Measurements from ENCODE around the gene JUND.

JUND gene

GRCh38 chr19:18253716-18254115 lies 27.7 kb downstream of the JUND start:
- Histone ChIP-seq H3K9me3 (ENCODE audit: control insufficient read depth, low read length) (no peaks in the 10 kb centered on the region), H3K36me3 (ENCODE audit: control insufficient read depth, insufficient read depth, low read length) (no peaks in the 10 kb centered on the region), H3K4me1 (ENCODE audit: control insufficient read depth, insufficient read depth, low read length, poor library complexity, severe bottlenecking) (no peaks in the 10 kb centered on the region), H3K4me3 (ENCODE audit: extremely low read depth, insufficient read depth, low read length, poor library complexity, severe bottlenecking) (no peak overlapping the region), H3K27ac (ENCODE audit: low read depth, low read length, severe bottlenecking) (no peak overlapping the region)
- 57 to 66% methylated on average over 3 to 5 of the region's 5 CpGs for WGBS, 2 experiments (ENCODE audit: insufficient coverage in 2 of 2)

DNA sequence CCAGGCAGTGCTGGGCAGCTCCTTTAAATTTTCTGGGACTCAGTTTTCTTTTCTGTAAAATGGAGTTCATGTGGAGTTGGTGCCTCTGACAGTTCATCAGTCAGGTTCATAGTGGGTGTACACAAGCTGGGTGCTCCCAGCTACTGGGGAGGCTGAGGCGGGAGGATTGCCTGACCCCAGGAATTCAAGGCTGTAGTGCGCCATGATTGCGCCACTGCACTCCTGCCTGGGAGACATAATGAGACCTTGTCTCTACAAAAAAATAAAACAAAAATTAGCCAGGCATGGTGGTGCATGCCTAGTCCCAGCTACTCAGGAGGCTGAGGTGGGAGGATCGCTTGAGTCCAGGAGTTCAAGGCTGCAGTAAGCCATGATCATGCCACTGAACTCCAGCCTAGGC lies 28.3 kb downstream of the JUND start:
- Histone ChIP-seq H3K4me1 (ENCODE audit: control insufficient read depth, insufficient read depth, low read length, poor library complexity, severe bottlenecking) (no peaks in the 10 kb centered on the region), H3K36me3 (ENCODE audit: control insufficient read depth, insufficient read depth, low read length) (no peaks in the 10 kb centered on the region), H3K4me3 (ENCODE audit: extremely low read depth, insufficient read depth, low read length, poor library complexity, severe bottlenecking) (no peak overlapping the region), H3K27ac (ENCODE audit: low read depth, low read length, severe bottlenecking) (no peak overlapping the region), H3K9me3 (ENCODE audit: control insufficient read depth, low read length) (no peaks in the 10 kb centered on the region)
- WGBS, 2 experiments (ENCODE audit: insufficient coverage in 2 of 2) = 100% methylated on average over 1 to 2 of the region's 4 CpGs

DNA sequence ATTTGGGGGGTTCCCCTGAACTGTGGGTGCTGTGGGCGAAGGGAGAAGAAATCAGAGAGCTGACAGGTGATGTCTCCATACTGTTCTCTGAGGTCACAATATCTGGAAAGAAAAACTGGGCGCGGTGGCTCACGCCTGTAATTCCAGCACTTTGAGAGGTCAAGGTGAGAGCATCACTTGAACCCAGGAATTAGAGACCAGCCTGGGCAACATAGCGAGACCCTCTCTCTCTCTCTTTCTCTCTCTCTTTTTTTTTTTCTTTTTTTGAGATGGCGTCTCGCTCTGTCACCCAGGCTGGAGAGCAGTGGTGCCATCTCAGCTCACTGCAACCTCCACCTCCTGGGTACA lies 29.1 kb downstream of the JUND start:
- Histone ChIP-seq H3K4me1 (ENCODE audit: control insufficient read depth, insufficient read depth, low read length, poor library complexity, severe bottlenecking) (no peaks in the 10 kb centered on the region), H3K4me3 (ENCODE audit: extremely low read depth, insufficient read depth, low read length, poor library complexity, severe bottlenecking) (no peak overlapping the region), H3K27ac (ENCODE audit: low read depth, low read length, severe bottlenecking) (no peak overlapping the region), H3K9me3 (ENCODE audit: control insufficient read depth, low read length) (no peaks in the 10 kb centered on the region), H3K36me3 (ENCODE audit: control insufficient read depth, insufficient read depth, low read length) (no peaks in the 10 kb centered on the region)
- WGBS, 2 experiments (ENCODE audit: insufficient coverage in 2 of 2) = 68 to 76% methylated on average over 5 to 7 of the region's 7 CpGs

DNA sequence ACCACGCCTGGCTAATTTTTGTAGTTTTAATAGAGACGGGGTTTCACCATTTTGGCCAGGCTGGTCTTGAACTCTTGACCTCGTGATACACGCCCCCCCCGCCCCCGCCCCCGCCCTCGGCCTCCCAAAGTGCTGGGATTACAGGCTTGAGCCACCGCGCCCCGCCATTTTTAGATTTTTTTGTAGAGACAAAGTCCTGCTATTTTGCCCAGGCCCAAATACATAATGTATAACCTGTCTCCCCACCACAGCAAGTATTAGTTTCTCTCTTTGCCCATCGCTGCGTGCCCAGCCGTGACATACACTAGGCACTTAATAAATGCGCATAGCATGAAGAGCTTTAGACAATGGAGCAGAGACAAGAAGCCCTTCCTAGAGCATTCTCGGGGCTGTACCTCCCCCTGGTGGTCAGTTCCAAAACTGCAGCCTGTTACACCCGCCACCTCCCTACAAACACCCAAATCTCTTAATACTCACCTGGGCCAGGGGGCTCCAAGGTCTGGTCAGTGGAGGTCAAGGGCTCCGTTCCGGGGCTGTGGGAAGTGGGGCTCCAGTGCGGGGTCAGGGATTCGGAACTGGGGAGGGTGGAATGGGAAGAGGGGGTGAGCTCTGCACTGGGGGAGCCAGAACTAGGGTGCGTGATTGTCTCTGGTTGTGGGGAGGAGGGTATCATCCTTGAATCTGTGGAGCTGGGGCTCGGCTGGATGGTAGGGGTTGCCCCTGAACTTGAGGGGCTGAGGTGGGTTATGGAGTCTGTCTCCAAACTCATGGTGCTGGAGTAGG lies 29.6 kb downstream of the JUND start:
- no peaks in the 10 kb centered on the region for H3K4me1 ChIP-seq (ENCODE audit: control insufficient read depth, insufficient read depth, low read length, poor library complexity, severe bottlenecking)
- H3K36me3 ChIP-seq (ENCODE audit: control insufficient read depth, insufficient read depth, low read length) = no peaks in the 10 kb centered on the region
- H3K27ac ChIP-seq (ENCODE audit: low read depth, low read length, severe bottlenecking) = no peak overlapping the region
- H3K4me3 ChIP-seq (ENCODE audit: extremely low read depth, insufficient read depth, low read length, poor library complexity, severe bottlenecking) = no peak overlapping the region
- no peaks in the 10 kb centered on the region for H3K9me3 ChIP-seq (ENCODE audit: control insufficient read depth, low read length)
- WGBS, 2 experiments (ENCODE audit: insufficient coverage in 2 of 2) = 14 to 30% methylated on average over 12 to 14 of the region's 23 CpGs

DNA sequence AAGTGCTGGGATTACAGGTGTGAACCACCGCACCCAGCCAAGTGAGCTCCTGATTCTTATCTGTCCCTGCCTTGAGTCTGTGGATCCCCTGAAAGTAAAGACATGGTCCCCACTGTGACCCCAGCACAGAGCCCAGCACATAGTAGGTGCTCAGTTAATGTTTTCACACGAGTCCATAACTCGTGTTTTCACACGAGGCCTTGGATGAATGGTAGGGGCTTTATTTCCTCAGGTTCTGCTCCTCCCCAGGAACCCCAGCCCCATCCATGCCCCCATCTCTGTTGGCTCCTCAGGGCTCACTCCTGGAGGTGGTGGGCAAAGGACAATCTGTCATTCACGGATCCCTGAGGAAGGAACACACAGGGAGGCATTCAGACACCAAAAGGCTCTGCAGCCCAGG lies 31.6 kb downstream of the JUND start:
- no peaks in the 10 kb centered on the region for H3K4me1 ChIP-seq (ENCODE audit: control insufficient read depth, insufficient read depth, low read length, poor library complexity, severe bottlenecking)
- no peak overlapping the region for H3K27ac ChIP-seq (ENCODE audit: low read depth, low read length, severe bottlenecking)
- H3K9me3 ChIP-seq (ENCODE audit: control insufficient read depth, low read length) = no peaks in the 10 kb centered on the region
- no peak overlapping the region for H3K4me3 ChIP-seq (ENCODE audit: extremely low read depth, insufficient read depth, low read length, poor library complexity, severe bottlenecking)
- WGBS, 2 experiments (ENCODE audit: insufficient coverage in 2 of 2) = 89 to 100% methylated on average over 1 to 2 of the region's 5 CpGs
- H3K36me3 ChIP-seq (ENCODE audit: control insufficient read depth, insufficient read depth, low read length) = no peaks in the 10 kb centered on the region

DNA sequence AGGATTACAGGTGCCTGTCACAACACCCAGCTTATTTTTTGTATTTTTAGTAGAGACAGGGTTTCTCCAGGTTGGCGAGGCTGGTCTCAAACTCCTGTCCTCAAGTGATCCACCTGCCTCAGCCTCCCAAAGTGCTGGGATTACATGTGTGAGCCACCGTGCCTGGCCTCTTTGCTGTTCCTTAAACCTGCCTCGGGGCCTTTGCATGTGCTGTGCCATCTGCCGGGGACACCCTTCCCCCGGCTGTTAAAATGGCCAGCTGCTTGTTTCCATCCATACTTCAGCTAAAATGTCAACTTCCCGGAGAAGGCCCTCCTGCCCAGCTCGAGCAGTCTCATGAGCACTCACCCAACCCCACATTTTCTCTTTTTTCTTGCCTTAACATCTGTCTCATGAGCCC lies 36.1 kb downstream of the JUND start:
- Histone ChIP-seq H3K27ac (ENCODE audit: low read depth, low read length, severe bottlenecking) (no peak overlapping the region), H3K4me3 (ENCODE audit: extremely low read depth, insufficient read depth, low read length, poor library complexity, severe bottlenecking) (no peak overlapping the region), H3K36me3 (ENCODE audit: control insufficient read depth, insufficient read depth, low read length) (no peaks in the 10 kb centered on the region), H3K9me3 (ENCODE audit: control insufficient read depth, low read length) (no peaks in the 10 kb centered on the region), H3K4me1 (ENCODE audit: control insufficient read depth, insufficient read depth, low read length, poor library complexity, severe bottlenecking) (no peaks in the 10 kb centered on the region)
- WGBS, 2 experiments (ENCODE audit: insufficient coverage in 2 of 2) = 62 to 70% methylated on average over 6 to 7 of the region's 7 CpGs

- Histone ChIP-seq H3K36me3 (ENCODE audit: control insufficient read depth, insufficient read depth, low read length) (no peaks in the 10 kb centered on the region), H3K4me1 (ENCODE audit: control insufficient read depth, insufficient read depth, low read length, poor library complexity, severe bottlenecking) (no peaks in the 10 kb centered on the region), H3K27ac (ENCODE audit: low read depth, low read length, severe bottlenecking) (no peak overlapping the region), H3K9me3 (ENCODE audit: control insufficient read depth, low read length) (no peaks in the 10 kb centered on the region), H3K4me3 (ENCODE audit: extremely low read depth, insufficient read depth, low read length, poor library complexity, severe bottlenecking) (no peak overlapping the region)
- WGBS, 2 experiments (ENCODE audit: insufficient coverage in 2 of 2) = 39 to 40% methylated on average over 11 to 12 of the region's 12 CpGs
Measured at GRCh38 chr19:18239303-18239702, 42.1 kb downstream of the JUND start.

- no peak overlapping the region for H3K4me3 ChIP-seq (ENCODE audit: extremely low read depth, insufficient read depth, low read length, poor library complexity, severe bottlenecking)
- WGBS, 2 experiments (ENCODE audit: insufficient coverage in 2 of 2) = 27 to 49% methylated on average over 3 of the region's 6 CpGs
- H3K9me3 ChIP-seq (ENCODE audit: control insufficient read depth, low read length) = no peaks in the 10 kb centered on the region
- no peaks in the 10 kb centered on the region for H3K36me3 ChIP-seq (ENCODE audit: control insufficient read depth, insufficient read depth, low read length)
- peaks cover 8% of the 10 kb centered on the region for H3K4me1 ChIP-seq (ENCODE audit: control insufficient read depth, insufficient read depth, low read length, poor library complexity, severe bottlenecking)
- H3K27ac ChIP-seq (ENCODE audit: low read depth, low read length, severe bottlenecking) = no peak overlapping the region
Measured at GRCh38 chr19:18234194-18234593, 47.2 kb downstream of the JUND start.

- H3K36me3 ChIP-seq (ENCODE audit: control insufficient read depth, insufficient read depth, low read length) = no peaks in the 10 kb centered on the region
- H3K9me3 ChIP-seq (ENCODE audit: control insufficient read depth, low read length) = no peaks in the 10 kb centered on the region
- peaks cover 8% of the 10 kb centered on the region for H3K4me1 ChIP-seq (ENCODE audit: control insufficient read depth, insufficient read depth, low read length, poor library complexity, severe bottlenecking)
- 15 to 18% methylated on average over 25 to 27 of the region's 37 CpGs for WGBS, 2 experiments (ENCODE audit: insufficient coverage in 2 of 2)
- H3K27ac ChIP-seq (ENCODE audit: low read depth, low read length, severe bottlenecking) = peak overlapping the region; percentile 29
- H3K4me3 ChIP-seq (ENCODE audit: extremely low read depth, insufficient read depth, low read length, poor library complexity, severe bottlenecking) = peak overlapping the region; percentile 23
Measured at GRCh38 chr19:18233224-18233825, 48.1 kb downstream of the JUND start.

DNA sequence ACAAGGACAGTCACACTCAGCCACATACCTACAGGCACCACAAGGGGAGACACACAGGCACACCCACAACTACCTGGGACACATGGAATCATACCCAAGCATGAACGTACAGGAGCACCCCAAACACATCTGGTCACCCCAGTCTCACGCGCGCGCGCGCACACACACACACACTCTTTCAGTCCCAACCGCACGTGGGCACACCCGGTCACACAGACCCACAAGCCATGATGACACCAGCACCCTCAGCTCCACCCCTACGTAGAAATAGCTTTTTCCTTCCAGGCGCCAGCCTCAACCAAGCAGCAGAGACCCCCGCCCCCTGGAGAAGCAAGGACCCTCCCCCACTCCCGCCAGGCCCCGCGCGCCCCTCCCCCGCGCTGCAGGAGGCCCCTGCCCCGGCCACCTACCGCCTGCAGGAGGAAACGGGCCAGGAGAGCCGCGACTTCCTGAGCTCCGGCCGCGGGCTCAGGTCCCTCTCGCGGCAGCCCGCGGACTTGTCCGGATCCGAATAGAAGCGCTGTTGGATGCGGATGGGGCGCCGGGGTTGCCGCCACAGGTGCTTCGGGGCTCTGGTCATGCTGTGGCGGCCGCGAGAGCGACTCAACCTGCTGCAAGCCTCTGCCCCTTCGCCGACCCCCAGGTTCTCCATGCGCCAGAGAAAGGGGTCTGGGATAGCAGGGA lies 48.7 kb downstream of the JUND start:
- Histone ChIP-seq H3K36me3 (ENCODE audit: control insufficient read depth, insufficient read depth, low read length) (no peaks in the 10 kb centered on the region), H3K27ac (ENCODE audit: low read depth, low read length, severe bottlenecking) (peak overlapping the region; percentile 29), H3K9me3 (ENCODE audit: control insufficient read depth, low read length) (no peaks in the 10 kb centered on the region), H3K4me1 (ENCODE audit: control insufficient read depth, insufficient read depth, low read length, poor library complexity, severe bottlenecking) (peaks cover 8% of the 10 kb centered on the region), H3K4me3 (ENCODE audit: extremely low read depth, insufficient read depth, low read length, poor library complexity, severe bottlenecking) (peak overlapping the region; percentile 23)
- 3 to 4% methylated on average over 32 to 36 of the region's 46 CpGs for WGBS, 2 experiments (ENCODE audit: insufficient coverage in 2 of 2)

- Histone ChIP-seq H3K4me1 (ENCODE audit: control insufficient read depth, insufficient read depth, low read length, poor library complexity, severe bottlenecking) (peaks cover 8% of the 10 kb centered on the region), H3K36me3 (ENCODE audit: control insufficient read depth, insufficient read depth, low read length) (no peaks in the 10 kb centered on the region), H3K9me3 (ENCODE audit: control insufficient read depth, low read length) (no peaks in the 10 kb centered on the region), H3K4me3 (ENCODE audit: extremely low read depth, insufficient read depth, low read length, poor library complexity, severe bottlenecking) (no peak overlapping the region), H3K27ac (ENCODE audit: low read depth, low read length, severe bottlenecking) (no peak overlapping the region)
- 43 to 86% methylated on average over 1 of the region's 4 CpGs for WGBS, 2 experiments (ENCODE audit: insufficient coverage in 2 of 2)
Measured at GRCh38 chr19:18231775-18232174, 49.6 kb downstream of the JUND start.

Data from mesodermal cell (in vitro differentiated cells).